GM19035 (cell line): ENCODE measurements around the gene DSC1.
A peak's percentile ranks its signal among the peaks of the same experiment; 100 is the strongest.

Experiments used
- ATAC-seq: cut with Tn5 transposase; IDR thresholded peaks from one replicate; pipeline ENCODE4 v1.9.1; 2021; ENCODE audit not compliant: unreplicated experiment

DSC1 gene, protein sequence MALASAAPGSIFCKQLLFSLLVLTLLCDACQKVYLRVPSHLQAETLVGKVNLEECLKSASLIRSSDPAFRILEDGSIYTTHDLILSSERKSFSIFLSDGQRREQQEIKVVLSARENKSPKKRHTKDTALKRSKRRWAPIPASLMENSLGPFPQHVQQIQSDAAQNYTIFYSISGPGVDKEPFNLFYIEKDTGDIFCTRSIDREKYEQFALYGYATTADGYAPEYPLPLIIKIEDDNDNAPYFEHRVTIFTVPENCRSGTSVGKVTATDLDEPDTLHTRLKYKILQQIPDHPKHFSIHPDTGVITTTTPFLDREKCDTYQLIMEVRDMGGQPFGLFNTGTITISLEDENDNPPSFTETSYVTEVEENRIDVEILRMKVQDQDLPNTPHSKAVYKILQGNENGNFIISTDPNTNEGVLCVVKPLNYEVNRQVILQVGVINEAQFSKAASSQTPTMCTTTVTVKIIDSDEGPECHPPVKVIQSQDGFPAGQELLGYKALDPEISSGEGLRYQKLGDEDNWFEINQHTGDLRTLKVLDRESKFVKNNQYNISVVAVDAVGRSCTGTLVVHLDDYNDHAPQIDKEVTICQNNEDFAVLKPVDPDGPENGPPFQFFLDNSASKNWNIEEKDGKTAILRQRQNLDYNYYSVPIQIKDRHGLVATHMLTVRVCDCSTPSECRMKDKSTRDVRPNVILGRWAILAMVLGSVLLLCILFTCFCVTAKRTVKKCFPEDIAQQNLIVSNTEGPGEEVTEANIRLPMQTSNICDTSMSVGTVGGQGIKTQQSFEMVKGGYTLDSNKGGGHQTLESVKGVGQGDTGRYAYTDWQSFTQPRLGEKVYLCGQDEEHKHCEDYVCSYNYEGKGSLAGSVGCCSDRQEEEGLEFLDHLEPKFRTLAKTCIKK

DNA sequence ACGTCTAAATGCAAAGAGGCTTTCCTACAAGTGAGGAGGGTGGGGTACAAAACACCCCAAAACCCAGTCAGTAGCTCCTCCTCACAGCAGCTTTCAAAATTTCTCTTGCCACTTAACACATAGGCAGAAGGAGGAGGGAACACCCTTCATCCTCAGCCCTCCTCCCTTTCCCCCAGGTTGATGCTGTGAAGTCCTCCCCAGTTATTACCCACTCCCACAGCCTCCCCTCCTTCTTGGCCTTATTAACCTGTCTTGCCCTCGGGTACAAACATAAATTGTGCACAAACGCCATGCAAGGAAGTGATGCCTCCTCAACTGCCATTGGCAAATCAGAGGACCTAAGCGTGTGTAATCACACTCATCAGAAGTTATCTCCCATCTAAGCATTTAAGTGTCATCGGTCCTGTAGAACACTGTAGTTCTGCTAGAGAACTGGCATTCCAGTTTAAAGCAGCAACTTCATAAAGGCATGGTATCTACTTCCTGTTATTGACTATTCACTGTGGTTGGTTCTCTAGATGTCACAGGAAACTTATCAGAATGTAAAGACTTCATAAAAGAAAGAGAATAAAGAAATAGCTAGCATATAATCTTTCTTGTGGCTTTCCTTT, at the start of gene DSC1:
Gene DSC1, minus strand, starts transcription at position 32 of the 611 bp plus-strand sequence. CDS start 262 bp downstream, outside the sequence.
- no peak for ATAC-seq

DNA sequence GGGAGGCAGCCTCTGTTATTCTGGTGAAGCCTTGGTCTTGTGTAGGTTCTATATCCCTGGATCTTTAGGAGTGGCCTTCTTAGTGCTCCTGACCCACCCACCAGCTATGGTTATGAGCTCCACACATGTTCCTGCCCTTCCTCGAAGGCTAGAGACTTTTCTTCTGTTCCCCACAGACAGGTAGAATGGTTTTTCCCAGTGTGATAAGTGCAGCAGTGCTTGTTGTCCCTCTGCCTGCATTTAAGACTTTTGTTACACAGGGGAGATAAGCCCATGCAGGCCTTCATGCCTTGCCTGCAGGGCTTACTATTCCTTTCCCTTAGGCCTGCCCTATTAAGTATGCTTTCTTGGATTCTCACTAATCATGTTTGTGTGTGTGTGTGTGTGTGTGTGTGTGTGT, 48.4 kb upstream of the DSC1 start:
- ATAC-seq = no peak

DNA sequence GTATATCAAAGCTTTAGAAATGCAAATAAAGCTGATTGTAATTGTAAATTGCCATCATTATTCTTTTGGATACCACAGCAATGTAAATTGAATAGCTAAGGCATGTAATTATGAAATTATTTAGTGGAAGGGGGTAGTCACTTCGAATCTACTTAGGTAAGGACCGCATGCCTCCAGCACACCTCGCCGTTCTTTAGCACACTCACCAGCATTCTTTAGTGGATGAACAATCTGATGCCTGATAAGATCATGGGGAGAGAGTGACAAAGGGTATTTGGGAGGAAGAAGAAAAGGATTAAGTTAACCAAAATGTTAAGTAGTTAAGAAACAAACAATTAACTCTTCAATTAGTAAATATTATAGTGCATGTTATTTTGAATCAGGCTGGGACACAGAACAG, 46.4 kb upstream of the DSC1 start:
- no peak for ATAC-seq

DNA sequence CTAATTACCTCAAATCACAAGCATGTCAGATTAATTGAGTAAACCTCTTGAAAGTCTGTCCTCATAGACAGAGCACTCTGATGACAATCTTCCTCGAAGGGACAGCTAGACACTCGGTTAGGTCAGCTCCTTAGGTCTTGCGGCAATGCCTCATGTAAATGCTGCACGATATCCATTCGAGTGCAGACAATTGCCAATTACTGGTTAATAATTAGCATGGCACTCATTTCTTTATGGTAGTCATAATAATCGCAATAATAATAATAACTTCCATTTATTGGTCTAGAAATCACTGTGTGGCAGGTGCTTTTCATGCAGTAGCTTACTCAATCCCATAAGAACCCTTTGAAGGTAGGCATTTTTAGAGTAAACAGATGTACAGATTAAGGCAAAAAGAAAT, 44.7 kb upstream of the DSC1 start:
- no peak for ATAC-seq

DNA sequence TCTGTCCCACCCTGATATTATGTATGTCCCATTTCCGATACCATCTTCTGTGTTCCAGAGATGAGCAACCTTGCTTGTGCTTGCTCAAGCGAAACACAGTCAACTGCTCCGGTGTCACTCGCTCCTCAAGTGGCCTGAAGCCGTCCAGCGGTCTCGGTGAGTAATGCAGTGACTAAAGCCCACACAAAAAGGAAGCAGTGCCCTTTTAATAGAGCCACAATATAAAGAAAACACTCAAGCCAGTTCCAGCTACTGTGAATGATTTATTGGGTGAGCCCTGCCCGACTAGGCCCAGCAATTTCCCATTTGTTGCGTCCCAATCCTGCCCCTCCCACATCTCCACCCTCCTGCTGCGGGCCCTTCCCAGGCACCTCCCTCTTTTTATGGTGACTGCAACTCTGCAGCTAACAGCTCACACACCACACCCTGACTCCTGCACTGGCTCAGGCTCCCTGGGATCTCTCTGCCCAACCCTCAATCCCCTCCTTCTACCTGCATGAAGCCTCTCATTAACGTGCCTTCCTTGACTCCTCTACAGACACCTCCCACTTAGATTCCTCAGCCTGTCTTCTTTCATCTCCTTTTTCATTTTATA, 44.2 kb upstream of the DSC1 start:
- ATAC-seq = peak; percentile 91

DNA sequence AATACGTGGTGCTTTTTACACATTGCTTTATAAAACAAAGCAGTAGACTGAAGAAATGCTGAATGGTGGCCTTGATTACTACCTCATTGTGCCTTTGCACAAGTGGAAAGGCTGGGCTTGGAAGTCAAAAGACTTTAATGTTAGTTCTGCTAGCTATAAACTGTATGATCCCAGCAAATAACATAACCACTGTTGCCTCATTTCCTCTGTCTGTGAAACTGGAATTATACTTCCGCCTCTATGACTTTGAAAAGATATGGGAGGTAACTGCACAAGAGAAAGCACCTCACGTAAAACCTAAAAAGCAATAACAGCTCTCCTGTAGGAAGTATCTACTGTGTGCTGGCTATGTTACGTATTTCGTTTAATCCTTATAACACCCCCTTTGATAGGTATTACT, 43.4 kb upstream of the DSC1 start:
- ATAC-seq = no peak

DNA sequence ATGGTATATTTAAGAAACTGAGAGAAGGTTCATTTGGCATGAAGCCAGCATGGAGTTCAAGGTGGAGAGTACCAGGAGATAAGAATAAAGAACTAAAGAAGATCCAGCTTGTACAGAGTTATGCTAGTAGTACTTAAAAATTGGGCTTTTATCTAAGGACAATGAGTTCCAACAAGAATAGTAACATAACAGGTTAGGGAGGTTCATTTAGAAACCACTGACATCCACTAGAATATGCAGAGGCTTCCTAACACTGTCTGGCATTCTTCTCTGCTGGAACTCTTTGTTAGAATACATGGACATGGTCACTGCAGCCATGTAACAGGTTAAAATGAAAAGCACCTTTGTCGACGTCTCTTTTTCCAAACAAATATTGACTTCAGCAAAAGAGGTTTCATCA, 42.6 kb upstream of the DSC1 start:
- no peak for ATAC-seq

DNA sequence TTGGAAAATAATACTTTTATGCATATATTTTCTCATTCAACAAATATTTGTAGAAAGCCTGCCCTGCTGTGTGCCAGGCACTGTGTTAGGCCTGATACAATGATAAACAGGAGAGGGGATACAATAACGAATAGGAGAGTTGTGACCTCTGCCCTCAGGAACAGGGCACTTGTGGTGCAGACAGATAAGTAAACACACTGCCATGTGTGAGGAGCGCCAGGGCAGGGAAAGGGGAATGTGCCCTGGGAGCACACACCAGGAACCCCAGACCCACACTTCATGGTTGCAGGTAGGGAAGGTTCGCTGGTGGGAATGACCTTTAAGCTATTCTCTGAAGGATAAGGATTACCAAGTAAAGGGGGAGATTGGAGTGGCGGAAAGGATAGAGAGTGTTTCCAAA, 42.2 kb upstream of the DSC1 start:
- no peak for ATAC-seq

DNA sequence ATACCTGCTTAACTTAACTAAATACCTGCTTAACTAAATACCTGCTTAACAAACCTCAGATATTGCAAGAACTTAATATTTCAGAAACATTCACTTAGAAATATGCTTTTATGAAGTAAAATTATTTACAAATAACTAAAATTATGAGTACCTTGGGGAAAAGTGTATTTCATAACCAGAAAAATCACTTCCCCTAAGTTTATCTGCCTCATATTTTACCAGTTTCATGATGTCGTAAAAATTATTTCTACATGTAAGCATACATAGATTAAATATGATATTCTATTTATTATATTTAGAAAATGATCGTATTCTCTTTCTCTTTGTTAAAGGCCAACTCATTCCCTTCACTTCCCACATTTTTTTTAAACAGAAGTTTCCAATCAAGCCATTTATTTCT, 41.5 kb upstream of the DSC1 start:
- ATAC-seq = no peak

DNA sequence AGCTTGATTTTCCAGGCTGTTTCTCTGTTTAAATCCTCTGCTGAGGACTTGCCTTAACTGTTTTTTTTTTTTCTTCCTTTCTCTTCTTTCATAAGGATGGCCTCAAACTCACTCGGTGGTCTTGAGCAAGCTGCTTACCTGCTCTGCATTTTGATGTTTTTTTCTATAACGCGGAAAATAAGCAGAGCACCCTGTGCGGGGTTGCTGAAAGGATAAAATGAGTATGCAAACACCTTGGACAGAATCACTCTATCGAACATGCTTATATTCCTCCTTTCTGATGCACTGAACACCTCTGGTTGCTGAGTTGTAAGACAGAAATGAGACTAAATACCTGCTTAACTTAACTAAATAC, 41.1 kb upstream of the DSC1 start:
- no peak for ATAC-seq

DNA sequence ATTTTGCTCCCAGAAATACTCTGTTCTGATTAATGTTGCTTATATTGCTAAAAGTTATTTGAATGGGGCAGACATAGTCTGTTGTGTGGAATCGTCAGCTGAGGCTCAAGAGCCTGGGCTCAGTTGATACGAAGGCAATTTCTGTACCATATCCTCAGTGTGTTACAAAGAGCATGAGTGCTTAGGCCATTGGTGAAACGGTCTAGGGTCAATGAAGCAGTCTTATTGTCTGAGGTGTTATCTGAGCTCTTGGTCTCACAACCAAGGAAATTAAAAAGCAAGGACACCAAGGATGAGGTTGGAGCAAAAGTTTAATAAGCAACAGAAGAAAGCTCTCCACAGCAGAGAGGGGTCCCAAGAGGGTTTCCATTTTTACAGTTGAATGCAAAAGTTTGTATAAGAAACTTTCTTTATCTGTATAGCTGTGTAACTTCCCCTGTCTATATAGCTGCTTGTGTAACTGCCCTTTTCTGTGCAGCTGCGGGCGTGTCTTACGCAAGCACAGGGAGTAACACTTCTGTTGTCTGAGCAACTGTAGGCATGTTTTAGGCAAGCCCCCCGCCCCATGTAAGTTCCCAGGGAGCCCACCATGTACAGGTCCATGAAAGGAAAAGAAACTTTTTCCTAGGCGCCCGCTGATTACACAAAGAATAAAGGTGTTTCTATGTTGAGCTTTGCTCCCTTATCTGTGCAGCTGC, 40.6 kb upstream of the DSC1 start:
- ATAC-seq = no peak

DNA sequence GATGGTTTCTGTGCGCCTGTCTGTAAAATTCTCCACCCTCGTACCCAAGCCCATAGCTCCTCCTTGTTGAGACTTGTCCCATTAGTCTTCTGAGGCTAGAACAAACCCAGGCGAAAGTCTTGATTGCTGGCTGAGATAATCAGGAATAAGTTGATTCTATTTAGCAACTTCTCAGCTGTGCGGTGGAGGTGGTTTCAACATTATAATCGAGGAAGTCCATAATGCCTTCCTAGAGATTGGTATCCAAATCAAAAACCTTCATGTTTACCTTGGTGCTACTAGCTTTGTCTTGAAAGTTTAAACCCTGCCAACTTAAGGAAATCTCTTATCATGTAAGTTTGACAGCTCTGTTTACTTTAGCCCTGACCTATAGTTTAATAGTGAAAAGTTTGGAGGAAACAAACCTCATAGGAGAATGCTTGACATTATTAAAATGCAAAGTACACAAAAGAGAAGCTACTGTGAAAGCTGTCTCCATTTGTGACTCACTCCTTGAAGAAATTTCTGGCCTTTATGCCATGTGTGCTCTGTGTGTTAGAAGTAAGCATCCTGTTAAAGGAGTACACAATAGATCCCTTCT, 36.6 kb upstream of the DSC1 start:
- no peak for ATAC-seq

DNA sequence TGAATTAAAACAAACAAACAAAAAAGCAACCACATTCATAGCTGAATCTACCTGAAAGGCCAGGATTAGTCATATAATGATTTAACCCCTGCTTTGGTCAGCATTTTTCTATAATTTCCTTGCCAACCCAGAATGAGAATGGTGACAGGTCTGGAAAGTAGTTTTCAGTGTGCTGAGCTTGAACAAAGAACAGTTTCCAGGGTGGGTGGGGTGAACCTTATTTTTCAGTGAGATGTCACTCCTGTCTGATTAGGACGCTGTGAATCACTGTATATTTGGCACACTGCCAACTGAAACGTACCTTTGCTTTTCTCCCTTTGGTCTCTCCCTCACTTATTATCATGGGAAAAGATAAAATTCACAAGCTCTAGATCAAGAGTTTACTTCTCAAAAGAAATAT, 35.0 kb upstream of the DSC1 start:
- no peak for ATAC-seq

DNA sequence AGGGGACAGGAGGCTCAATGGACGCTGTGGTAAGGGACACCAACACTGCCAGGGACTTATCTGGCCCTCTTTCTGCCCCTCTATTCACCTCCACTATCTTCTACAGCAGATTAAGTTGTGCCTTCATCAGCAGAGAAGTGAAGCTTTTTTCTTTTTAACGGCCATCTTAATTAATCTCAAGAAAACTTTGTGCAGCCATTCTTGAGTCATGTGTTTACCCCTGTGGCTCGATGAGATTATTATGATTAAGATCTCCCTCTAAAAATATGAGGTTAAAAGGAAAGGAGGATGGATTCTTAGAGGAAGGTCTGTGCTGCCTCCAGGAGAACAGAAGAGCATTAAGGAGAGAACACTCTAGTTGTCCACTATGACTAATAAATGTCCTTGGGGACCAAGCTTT, 32.4 kb upstream of the DSC1 start:
- ATAC-seq = no peak

DNA sequence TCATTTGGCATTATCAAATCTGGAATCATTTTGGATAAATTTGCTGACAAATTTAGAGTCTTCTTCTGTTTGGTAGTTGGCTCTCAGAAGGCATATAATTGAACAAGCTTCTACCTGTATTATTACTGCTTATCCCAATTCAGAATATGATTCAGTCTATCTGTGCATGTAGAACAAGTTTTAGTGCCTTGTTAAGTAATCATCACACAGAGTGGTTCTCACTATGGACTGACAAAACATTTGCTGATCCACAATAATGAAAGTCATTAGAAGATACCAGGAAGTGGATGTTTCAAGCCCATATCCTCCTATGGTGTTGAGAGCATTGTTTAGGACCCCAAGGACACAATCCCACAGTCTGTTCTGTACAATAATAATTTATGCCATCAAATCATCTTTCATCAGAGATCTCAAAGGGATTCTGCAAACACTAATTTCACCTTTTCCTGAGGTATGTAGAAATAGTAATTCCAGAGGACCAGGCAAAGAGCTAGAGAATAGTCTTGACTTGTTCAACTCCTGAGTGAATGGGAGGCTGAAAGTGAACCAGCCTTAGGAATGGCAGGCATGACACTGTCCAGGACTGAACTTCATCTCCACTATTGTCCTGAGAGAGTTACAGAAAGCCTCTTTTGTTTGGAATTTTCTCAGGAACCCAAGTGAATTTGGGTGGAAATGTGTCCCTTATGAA, 29.6 kb upstream of the DSC1 start:
- ATAC-seq = no peak

DNA sequence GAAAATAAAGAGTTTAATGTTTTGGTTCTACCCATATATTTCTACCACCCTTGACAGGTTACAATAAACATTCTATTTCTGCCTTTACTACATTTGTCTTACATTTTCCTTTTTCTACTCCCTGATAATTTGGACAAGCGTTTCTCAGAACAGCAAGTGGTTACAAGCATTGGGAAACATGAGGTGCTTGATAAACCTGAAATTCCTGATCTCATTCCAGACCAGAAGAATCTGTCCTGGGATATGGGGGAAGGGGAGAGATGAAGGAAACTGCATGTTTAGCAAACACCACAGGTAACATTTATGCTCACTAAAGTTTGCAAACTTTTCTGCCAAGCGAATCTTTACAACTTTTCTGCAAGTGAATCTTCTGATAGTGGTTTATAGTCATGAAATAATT, 28.3 kb upstream of the DSC1 start:
- no peak for ATAC-seq

DNA sequence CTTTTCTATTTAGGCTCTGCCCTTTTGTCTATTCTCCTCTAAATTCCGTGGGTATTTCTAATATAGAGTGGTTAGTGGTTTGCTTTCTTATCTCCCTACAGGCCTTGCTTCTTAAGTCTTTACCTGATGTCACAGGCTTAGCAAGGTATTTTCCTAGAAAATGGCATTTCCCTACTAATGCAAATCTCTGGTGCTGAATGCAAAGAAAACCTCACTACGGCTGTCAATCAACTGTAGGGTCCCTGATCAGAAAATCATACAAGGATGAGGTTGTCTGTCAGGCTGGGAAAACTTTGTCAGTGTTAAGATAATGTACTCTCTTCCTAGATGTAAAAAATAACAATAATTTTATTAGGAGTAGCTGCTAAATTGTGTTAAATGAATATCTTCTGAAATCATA, 27.1 kb upstream of the DSC1 start:
- ATAC-seq = no peak

DNA sequence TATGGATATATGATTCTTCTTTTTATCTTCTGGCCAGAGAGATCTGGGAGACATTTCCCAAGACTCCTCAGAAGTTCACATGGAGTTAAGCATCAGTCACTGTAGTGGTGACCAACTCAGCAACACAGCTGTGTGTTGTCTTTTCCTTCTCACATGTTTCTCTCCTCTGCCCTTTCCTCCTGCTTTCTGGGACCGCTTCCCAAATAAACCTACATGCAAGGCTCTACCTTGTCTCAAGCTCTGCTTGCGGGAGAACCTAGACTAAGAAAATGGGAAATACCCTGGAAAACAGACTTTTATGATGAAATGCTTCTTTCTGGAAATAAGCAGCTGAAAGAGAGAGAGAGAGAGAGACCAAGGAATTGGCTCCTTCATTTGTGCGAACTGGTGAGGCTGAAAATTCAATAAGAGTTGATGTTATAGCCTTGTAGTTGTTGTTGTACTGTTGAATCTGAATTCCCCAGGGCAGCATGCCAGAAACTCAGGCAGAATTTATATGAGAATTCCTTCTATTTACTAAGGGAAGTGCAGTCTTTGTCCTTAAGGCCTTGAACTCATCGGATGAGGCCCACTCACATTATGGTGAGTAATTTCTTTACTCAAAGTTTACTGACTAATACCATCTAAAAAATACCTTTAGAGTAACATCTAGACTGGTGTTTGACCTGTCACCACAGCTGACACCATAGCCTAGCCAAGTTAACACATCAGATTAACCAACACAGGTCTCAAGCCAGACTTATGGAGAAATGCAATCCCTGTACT, 22.7 kb upstream of the DSC1 start:
- no peak for ATAC-seq

DNA sequence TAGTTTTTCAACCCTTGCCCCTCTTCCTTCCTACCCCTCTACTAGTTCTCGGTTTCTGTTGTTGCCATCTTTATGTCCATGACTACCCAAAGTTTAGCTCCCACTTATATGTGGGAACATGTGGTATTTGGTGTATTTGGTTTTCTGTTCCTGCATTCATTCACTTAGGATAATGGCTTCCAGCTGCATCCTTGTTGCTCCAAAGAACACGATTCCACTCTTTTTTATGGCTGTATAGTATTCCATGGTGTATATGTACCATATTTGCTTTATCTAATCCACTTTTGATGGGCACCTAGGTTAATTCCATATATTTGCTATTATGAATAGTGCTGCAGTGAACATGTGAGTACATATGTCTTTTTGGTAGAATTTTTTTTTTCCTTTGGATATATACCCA, 20.6 kb upstream of the DSC1 start:
- ATAC-seq = no peak
